ENCODE results near the gene ZDHHC22.

- TF ChIP-seq, protein P1, sequence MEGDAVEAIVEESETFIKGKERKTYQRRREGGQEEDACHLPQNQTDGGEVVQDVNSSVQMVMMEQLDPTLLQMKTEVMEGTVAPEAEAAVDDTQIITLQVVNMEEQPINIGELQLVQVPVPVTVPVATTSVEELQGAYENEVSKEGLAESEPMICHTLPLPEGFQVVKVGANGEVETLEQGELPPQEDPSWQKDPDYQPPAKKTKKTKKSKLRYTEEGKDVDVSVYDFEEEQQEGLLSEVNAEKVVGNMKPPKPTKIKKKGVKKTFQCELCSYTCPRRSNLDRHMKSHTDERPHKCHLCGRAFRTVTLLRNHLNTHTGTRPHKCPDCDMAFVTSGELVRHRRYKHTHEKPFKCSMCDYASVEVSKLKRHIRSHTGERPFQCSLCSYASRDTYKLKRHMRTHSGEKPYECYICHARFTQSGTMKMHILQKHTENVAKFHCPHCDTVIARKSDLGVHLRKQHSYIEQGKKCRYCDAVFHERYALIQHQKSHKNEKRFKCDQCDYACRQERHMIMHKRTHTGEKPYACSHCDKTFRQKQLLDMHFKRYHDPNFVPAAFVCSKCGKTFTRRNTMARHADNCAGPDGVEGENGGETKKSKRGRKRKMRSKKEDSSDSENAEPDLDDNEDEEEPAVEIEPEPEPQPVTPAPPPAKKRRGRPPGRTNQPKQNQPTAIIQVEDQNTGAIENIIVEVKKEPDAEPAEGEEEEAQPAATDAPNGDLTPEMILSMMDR (IDR thresholded peaks at IDR 0.05): no peak
- TF ChIP-seq POLR2A (IDR thresholded peaks at IDR 0.05): no peak
These were observed 54.0 kb downstream of the ZDHHC22 start for GRCh38 chr14:77087631-77088030.

Measured in testis (tissue), 2 donors.